HEK293T (cell line): ENCODE measurements around the gene PTDSS2.

Experiments
- CTCF ChIA-PET: fragments of 350-600 bp; formaldehyde crosslinking; extraction: SDS; loops from one replicate; lab custom pipeline; 2021; ENCODE audit warnings: antibody characterized with exemption, inconsistent platforms; lab: Yijun Ruan, JAX
- POLR2A ChIA-PET: fragments of 350-600 bp; formaldehyde crosslinking; extraction: SDS; loops from one replicate; lab custom pipeline; 2020; ENCODE audit warnings: antibody characterized with exemption, inconsistent platforms; lab: Yijun Ruan, JAX
- DNase-seq: peaks from one replicate; pipeline ENCODE4 v3.0.0; 2012; ENCODE audit warnings: mixed read lengths; ENCODE audit errors: extremely low spot score
- ARNT ChIP-seq: fragments of 450-650 bp; IDR thresholded peaks from 2 replicates; pipeline ENCODE4 v1.6.1; 2017; ENCODE audit warnings: mild to moderate bottlenecking
- BHLHE40 ChIP-seq: fragments of 450-650 bp; IDR thresholded peaks from 2 replicates; pipeline ENCODE4 v1.6.1; 2016; ENCODE audit warnings: mild to moderate bottlenecking, moderate library complexity, borderline replicate concordance
- CTBP1 ChIP-seq: fragments of 450-650 bp; IDR thresholded peaks from 2 replicates; pipeline ENCODE4 v1.6.1; 2016; ENCODE audit warnings: borderline replicate concordance
- ELF4 ChIP-seq: fragments of 450-650 bp; IDR thresholded peaks from 2 replicates; pipeline ENCODE4 v1.6.1; 2017; ENCODE audit warnings: antibody characterized with exemption
- FOXA1 ChIP-seq: fragments of 450-650 bp; IDR thresholded peaks from 2 replicates; pipeline ENCODE4 v1.6.1; 2016; ENCODE audit warnings: mild to moderate bottlenecking
- FOXK2 ChIP-seq: fragments of 450-650 bp; IDR thresholded peaks from 2 replicates; pipeline ENCODE4 v1.6.1; 2016; ENCODE audit warnings: mild to moderate bottlenecking
- FOXM1 ChIP-seq: fragments of 450-650 bp; IDR thresholded peaks from 2 replicates; pipeline ENCODE4 v1.6.1; 2017; ENCODE audit warnings: mild to moderate bottlenecking, borderline replicate concordance
- HDGF ChIP-seq: fragments of 450-650 bp; IDR thresholded peaks from 2 replicates; pipeline ENCODE4 v1.6.1; 2017; ENCODE audit warnings: antibody characterized with exemption, borderline replicate concordance
- L3MBTL2 ChIP-seq: fragments of 450-650 bp; conservative IDR thresholded peaks from 2 replicates; pipeline ENCODE4 v1.6.1; 2016; ENCODE audit warnings: mild to moderate bottlenecking
- LEF1 ChIP-seq: fragments of 450-650 bp; IDR thresholded peaks from 2 replicates; pipeline ENCODE4 v1.6.1; 2017; ENCODE audit warnings: mild to moderate bottlenecking, borderline replicate concordance
- NFRKB ChIP-seq: fragments of 450-650 bp; IDR thresholded peaks from 2 replicates; pipeline ENCODE4 v1.6.1; 2016; ENCODE audit warnings: mild to moderate bottlenecking, moderate library complexity
- PKNOX1 ChIP-seq: fragments of 450-650 bp; IDR thresholded peaks from 2 replicates; pipeline ENCODE4 v1.6.1; 2016
- SP1 ChIP-seq: fragments of 450-650 bp; IDR thresholded peaks from 2 replicates; pipeline ENCODE4 v1.6.1; 2017
- SUZ12 ChIP-seq: fragments of 450-650 bp; IDR thresholded peaks from 2 replicates; pipeline ENCODE4 v1.6.1; 2016; ENCODE audit warnings: mild to moderate bottlenecking
- TARDBP ChIP-seq: fragments of 450-650 bp; IDR thresholded peaks from 2 replicates; pipeline ENCODE4 v1.6.1; 2016
- ZNF384 ChIP-seq: fragments of 450-650 bp; IDR thresholded peaks from 2 replicates; pipeline ENCODE4 v1.6.1; 2016

PTDSS2 gene

GRCh38 chr11:531919-532526, 81.9 kb downstream of the PTDSS2 start:
- TF ChIP-seq L3MBTL2 = no peak
- TF ChIP-seq HDGF = no peak
- CTCF ChIA-PET = no interaction called here

GRCh38 chr11:532527-532985, 82.5 kb downstream of the PTDSS2 start:
- DNase-seq = no peak
- POLR2A ChIA-PET = interaction anchor here (1.1 kb wide), 1 partner anchor 26 kb away, joined by 4 read pairs; the partner anchor contains the start of gene RNH1
- TF ChIP-seq BHLHE40 (no peak), FOXA1 (no peak), SUZ12 (no peak), NFRKB (no peak), ELF4 (no peak), L3MBTL2 (no peak), TARDBP (no peak), HDGF (no peak), ARNT (no peak), ZNF384 (no peak), PKNOX1 (no peak), SP1 (no peak), FOXM1 (no peak), LEF1 (no peak)
- CTCF ChIA-PET = no interaction called here

More at GRCh38 chr11:531919-532526, 81.9 kb downstream of the PTDSS2 start:
- DNase-seq = no peak
- POLR2A ChIA-PET = interaction anchor here (1.1 kb wide), 1 partner anchor 25 kb away, joined by 4 read pairs; the partner anchor contains the start of gene RNH1

GRCh38 chr11:532986-533585, 83.0 kb downstream of the PTDSS2 start:
- no peak for DNase-seq
- TF ChIP-seq SUZ12 (no peak), FOXM1 (no peak), BHLHE40 (no peak), ZNF384 (no peak), NFRKB (no peak), SP1 (no peak)
- ChIA-PET CTCF (no interaction called here), POLR2A (interaction anchor here (1.1 kb wide), 1 partner anchor 26 kb away, joined by 4 read pairs; the partner anchor contains the start of gene RNH1)

- ChIA-PET POLR2A (interaction anchor here (1.1 kb wide), 1 partner anchor 27 kb away, joined by 3 read pairs; no protein-coding TSS in a partner anchor), CTCF (no interaction called here)
- DNase-seq = no peak
- TF ChIP-seq ZNF384 = no peak
Observed at GRCh38 chr11:533586-534395, 83.7 kb downstream of the PTDSS2 start.

- TF ChIP-seq ARNT = no peak
- no peak for TF ChIP-seq SUZ12
- no peak for TF ChIP-seq FOXM1
- TF ChIP-seq PKNOX1 = no peak
- TF ChIP-seq NFRKB = no peak
- no peak for TF ChIP-seq FOXA1
- no peak for TF ChIP-seq ZNF384
- TF ChIP-seq L3MBTL2 = no peak
- TF ChIP-seq CTBP1 = no peak
- no peak for TF ChIP-seq FOXK2
- TF ChIP-seq HDGF = no peak
- TF ChIP-seq BHLHE40 = no peak
- TF ChIP-seq LEF1 = no peak
- no peak for TF ChIP-seq TARDBP
- no peak for TF ChIP-seq SP1
- TF ChIP-seq ELF4 = no peak
- peak; percentile 27 for DNase-seq
- POLR2A ChIA-PET = interaction anchor here (0.6 to 1.7 kb wide), 4 partner anchors 10 to 33 kb away, joined by 3 to 6 read pairs (median 3); no protein-coding TSS in a partner anchor
- CTCF ChIA-PET = no interaction called here
Observed at GRCh38 chr11:534396-535209, 84.5 kb downstream of the PTDSS2 start.

- no peak for DNase-seq
- ChIA-PET CTCF (interaction anchor here (1.2 kb wide), 1 partner anchor 19 kb away, joined by 4 read pairs; no protein-coding TSS in a partner anchor), POLR2A (interaction anchor here (0.6 to 1.7 kb wide), 11 partner anchors 10 to 206 kb away, joined by 3 to 7 read pairs (median 4); partner anchors contain the start of gene TMEM80)
- no peak for TF ChIP-seq FOXM1
Observed at GRCh38 chr11:535210-535518, 85.1 kb downstream of the PTDSS2 start.
